Gastroesophageal sphincter (tissue), 3 donors: Measurements from ENCODE around the gene CALML3.

Source experiments
- POLR2A ChIP-seq, 2 donors: fragments of 450-650 bp; IDR thresholded peaks; one replicate each; pipeline ENCODE4 v1.6.1; 2017; ENCODE audit warnings: antibody characterized with exemption in 2 of 2, mild to moderate bottlenecking in 2 of 2, moderate library complexity in 1 of 2
- TF ChIP-seq, protein P1 (sequence below), 4 experiments: fragments of 200-600 bp in 2 of 4; fragments of 450-650 bp in 2 of 4; sonication (generic) in 1 of 4; IDR thresholded peaks; one replicate each; pipeline ENCODE4 v1.5.1; 2017 to 2019; ENCODE audit warnings: antibody characterized with exemption in 4 of 4, mild to moderate bottlenecking in 2 of 4, moderate library complexity in 2 of 4

DNA sequence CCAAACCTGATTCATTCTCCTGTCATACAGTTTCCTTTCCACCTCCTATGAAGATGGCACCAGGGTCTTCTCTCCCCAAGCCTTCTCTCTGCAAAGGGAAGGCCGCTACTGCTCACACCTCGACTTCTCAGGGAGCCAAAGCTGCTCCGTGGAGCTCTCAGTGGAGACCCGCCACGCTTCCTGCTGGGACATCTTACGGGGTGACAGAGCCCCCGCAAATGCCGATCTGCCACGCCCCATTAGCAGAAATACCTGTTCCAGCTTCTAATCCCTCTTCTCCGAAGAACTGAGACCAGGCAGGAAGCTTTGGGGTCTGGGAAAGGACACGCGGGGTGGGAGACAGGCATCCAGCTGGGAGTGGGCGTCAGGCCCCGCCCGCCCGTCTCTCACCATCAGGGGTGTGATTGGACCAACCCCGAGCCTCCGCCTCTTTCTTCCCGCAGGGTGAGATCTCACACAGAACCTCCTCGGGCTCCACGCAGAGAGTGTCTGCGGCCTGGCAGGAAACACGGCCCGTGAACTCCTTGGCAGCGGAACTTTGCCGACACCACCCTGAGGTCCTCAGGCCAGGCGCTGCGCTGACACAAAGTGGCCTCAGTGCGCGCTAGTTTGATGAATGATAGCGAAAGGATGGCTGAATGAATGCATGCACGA, 13.4 kb upstream of the CALML3 start:
- TF ChIP-seq, protein P1, sequence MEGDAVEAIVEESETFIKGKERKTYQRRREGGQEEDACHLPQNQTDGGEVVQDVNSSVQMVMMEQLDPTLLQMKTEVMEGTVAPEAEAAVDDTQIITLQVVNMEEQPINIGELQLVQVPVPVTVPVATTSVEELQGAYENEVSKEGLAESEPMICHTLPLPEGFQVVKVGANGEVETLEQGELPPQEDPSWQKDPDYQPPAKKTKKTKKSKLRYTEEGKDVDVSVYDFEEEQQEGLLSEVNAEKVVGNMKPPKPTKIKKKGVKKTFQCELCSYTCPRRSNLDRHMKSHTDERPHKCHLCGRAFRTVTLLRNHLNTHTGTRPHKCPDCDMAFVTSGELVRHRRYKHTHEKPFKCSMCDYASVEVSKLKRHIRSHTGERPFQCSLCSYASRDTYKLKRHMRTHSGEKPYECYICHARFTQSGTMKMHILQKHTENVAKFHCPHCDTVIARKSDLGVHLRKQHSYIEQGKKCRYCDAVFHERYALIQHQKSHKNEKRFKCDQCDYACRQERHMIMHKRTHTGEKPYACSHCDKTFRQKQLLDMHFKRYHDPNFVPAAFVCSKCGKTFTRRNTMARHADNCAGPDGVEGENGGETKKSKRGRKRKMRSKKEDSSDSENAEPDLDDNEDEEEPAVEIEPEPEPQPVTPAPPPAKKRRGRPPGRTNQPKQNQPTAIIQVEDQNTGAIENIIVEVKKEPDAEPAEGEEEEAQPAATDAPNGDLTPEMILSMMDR (IDR thresholded peaks at IDR 0.05) = no peak
- TF ChIP-seq POLR2A (IDR thresholded peaks at IDR 0.05) = no peak
